Activated CD8-positive, alpha-beta T cell treated with anti-CD3 and anti-CD28 coated beads, Interleukin-2, amount 10 ng/mL, durations not matched to agents 7 days and 5 days (primary cell): ENCODE measurements around the gene CISD1. TPM values are rescaled to one million over a fixed set of nuclear protein-coding genes. Genes with fewer than 3 reads are reported as not detected.

Source experiments
- ATAC-seq: fragments of 150-1000 bp; cut with Tn5 transposase; one replicate; pipeline ENCODE4 v1.10.0; 2021; ENCODE audit warnings: moderate library complexity
- CTCF ChIA-PET: fragments of 350-600 bp; sonication (Branson Sonifier 250); formaldehyde crosslinking; loops from one replicate; lab custom pipeline; 2021; ENCODE audit warnings: antibody characterized with exemption; lab: Charles Lee
- POLR2A ChIA-PET: fragments of 350-600 bp; sonication (Branson Sonifier 250); formaldehyde crosslinking; loops from one replicate; lab custom pipeline; 2021; ENCODE audit warnings: antibody characterized with exemption; lab: Charles Lee
- DNase-seq: peaks from one replicate; pipeline ENCODE4 v3.0.0-alpha.2; 2020
- H3K27ac Mint-ChIP-seq: one replicate; pipeline ENCODE4 v1.8.0; 2021; ENCODE audit warnings: mild to moderate bottlenecking, mixed read lengths
- H3K27me3 Mint-ChIP-seq: one replicate; pipeline ENCODE4 v1.8.0; 2021; ENCODE audit warnings: low read depth, mixed read lengths
- H3K36me3 Mint-ChIP-seq: one replicate; pipeline ENCODE4 v1.8.0; 2021; ENCODE audit warnings: low read depth, mixed read lengths
- H3K4me1 Mint-ChIP-seq: one replicate; pipeline ENCODE4 v1.8.0; 2021; ENCODE audit warnings: low read depth, mixed read lengths
- H3K4me3 Mint-ChIP-seq: one replicate; pipeline ENCODE4 v1.8.0; 2021; ENCODE audit warnings: mild to moderate bottlenecking, mixed read lengths
- H3K9me3 Mint-ChIP-seq: one replicate; pipeline ENCODE4 v1.8.0; 2022; ENCODE audit warnings: mixed read lengths; ENCODE audit not compliant: insufficient read depth
- total RNA-seq, 2 experiments: library from RNA; stranded (reverse); gene quantifications; one replicate each; pipeline ENCODE4 v1.2.3, GENCODE V29; 2021

CISD1 gene
- total RNA-seq, 2 experiments from 2014 or later = 40.3 to 40.9 TPM

GRCh38 chr10:58282615-58283014 is 13.7 kb downstream of the CISD1 start:
- CTCF ChIA-PET = interaction anchor here (0.8 to 2.3 kb wide), 5 partner anchors 9 to 105 kb away, joined by 3 to 11 read pairs (median 3); partner anchors contain the start of gene CISD1
- Mint-ChIP-seq H3K9me3 (no peaks in the 10 kb centered on the region), H3K4me3 (peak overlapping the region; percentile 53), H3K27me3 (no peaks in the 10 kb centered on the region), H3K36me3 (peaks cover 40% of the 10 kb centered on the region), H3K4me1 (peaks cover 32% of the 10 kb centered on the region), H3K27ac (peak overlapping the region; percentile 84)
- peak; percentile 37 for DNase-seq
- ATAC-seq = peak; percentile 96
- POLR2A ChIA-PET = interaction anchor here (1.3 kb wide), 1 partner anchor 14 kb away, joined by 8 read pairs; the partner anchor contains the start of gene CISD1

GRCh38 chr10:58291538-58292174 is 22.7 kb downstream of the CISD1 start:
- ATAC-seq (peak; percentile 61), DNase-seq (peak; percentile 53)
- Mint-ChIP-seq H3K27ac (no peak overlapping the region), H3K27me3 (no peaks in the 10 kb centered on the region), H3K36me3 (peaks cover 8% of the 10 kb centered on the region), H3K9me3 (no peaks in the 10 kb centered on the region), H3K4me1 (no peaks in the 10 kb centered on the region), H3K4me3 (no peak overlapping the region)
- ChIA-PET POLR2A (no interaction called here), CTCF (interaction anchor here (0.7 to 7.4 kb wide), 23 partner anchors 9 to 139 kb away, joined by 3 to 137 read pairs (median 5); partner anchors contain the start of genes CISD1 and TFAM)

GRCh38 chr10:58293989-58294388 is 25.0 kb downstream of the CISD1 start:
- Mint-ChIP-seq H3K9me3 (no peaks in the 10 kb centered on the region), H3K4me3 (no peak overlapping the region), H3K27me3 (no peaks in the 10 kb centered on the region), H3K4me1 (no peaks in the 10 kb centered on the region), H3K36me3 (peaks cover 8% of the 10 kb centered on the region), H3K27ac (no peak overlapping the region)
- ATAC-seq = no peak
- CTCF ChIA-PET = interaction anchor here (7.4 kb wide), 1 partner anchor 116 kb away, joined by 137 read pairs; no protein-coding TSS in a partner anchor
- POLR2A ChIA-PET = interaction anchor here (0.7 kb wide), 1 partner anchor 37 kb away, joined by 3 read pairs; no protein-coding TSS in a partner anchor
- no peak for DNase-seq

GRCh38 chr10:58299580-58299979 is 30.6 kb downstream of the CISD1 start:
- Mint-ChIP-seq H3K36me3 (no peaks in the 10 kb centered on the region), H3K4me3 (no peak overlapping the region), H3K27me3 (peaks cover 12% of the 10 kb centered on the region), H3K4me1 (no peaks in the 10 kb centered on the region), H3K27ac (no peak overlapping the region), H3K9me3 (no peaks in the 10 kb centered on the region)
- ChIA-PET CTCF (interaction anchor here (0.5 to 4.2 kb wide), 25 partner anchors 9 to 231 kb away, joined by 3 to 41 read pairs (median 4); partner anchors contain the start of genes BICC1, CISD1 and TFAM), POLR2A (no interaction called here)
- ATAC-seq (peak; percentile 68), DNase-seq (peak; percentile 65)

GRCh38 chr10:58300676-58301075 is 31.7 kb downstream of the CISD1 start:
- Mint-ChIP-seq H3K4me1 (no peaks in the 10 kb centered on the region), H3K27me3 (peaks cover 12% of the 10 kb centered on the region), H3K9me3 (no peaks in the 10 kb centered on the region), H3K36me3 (no peaks in the 10 kb centered on the region), H3K4me3 (no peak overlapping the region), H3K27ac (no peak overlapping the region)
- no peak for DNase-seq
- ATAC-seq = no peak
- POLR2A ChIA-PET = no interaction called here
- CTCF ChIA-PET = interaction anchor here (1.1 to 4.2 kb wide), 10 partner anchors 10 to 230 kb away, joined by 3 to 41 read pairs (median 6); partner anchors contain the start of genes CISD1 and TFAM

GRCh38 chr10:58302254-58302653 is 33.3 kb downstream of the CISD1 start:
- CTCF ChIA-PET = interaction anchor here (0.7 to 4.2 kb wide), 3 partner anchors 12 to 124 kb away, joined by 3 to 35 read pairs (median 4); partner anchors contain the start of gene TFAM
- POLR2A ChIA-PET = no interaction called here

GRCh38 chr10:58304099-58304633 is 35.2 kb downstream of the CISD1 start:
- H3K4me3 Mint-ChIP-seq = no peak overlapping the region
- POLR2A ChIA-PET = no interaction called here
- CTCF ChIA-PET = interaction anchor here (1.2 to 1.8 kb wide), 3 partner anchors 11 to 81 kb away, joined by 3 to 7 read pairs (median 5); partner anchors contain the start of gene TFAM
- H3K27ac Mint-ChIP-seq = no peak overlapping the region
- ATAC-seq = no peak
- H3K4me1 Mint-ChIP-seq = no peaks in the 10 kb centered on the region
- H3K9me3 Mint-ChIP-seq = no peaks in the 10 kb centered on the region
- peaks cover 25% of the 10 kb centered on the region for H3K27me3 Mint-ChIP-seq
- H3K36me3 Mint-ChIP-seq = no peaks in the 10 kb centered on the region
- no peak for DNase-seq

More at GRCh38 chr10:58302254-58302653, 33.3 kb downstream of the CISD1 start:
- Mint-ChIP-seq H3K27ac (no peak overlapping the region), H3K36me3 (no peaks in the 10 kb centered on the region), H3K4me1 (no peaks in the 10 kb centered on the region), H3K27me3 (peaks cover 21% of the 10 kb centered on the region), H3K4me3 (no peak overlapping the region), H3K9me3 (no peaks in the 10 kb centered on the region)
- ATAC-seq (no peak), DNase-seq (no peak)

GRCh38 chr10:58305821-58306220 is 36.9 kb downstream of the CISD1 start:
- ChIA-PET CTCF (interaction anchor here (1.3 kb wide), 1 partner anchor 10 kb away, joined by 3 read pairs; no protein-coding TSS in a partner anchor), POLR2A (no interaction called here)
- H3K9me3 Mint-ChIP-seq = no peaks in the 10 kb centered on the region
- H3K27me3 Mint-ChIP-seq = peaks cover 30% of the 10 kb centered on the region
- DNase-seq (no peak), ATAC-seq (no peak)
- H3K27ac Mint-ChIP-seq = no peak overlapping the region
- H3K4me3 Mint-ChIP-seq = no peak overlapping the region
- no peaks in the 10 kb centered on the region for H3K36me3 Mint-ChIP-seq
- H3K4me1 Mint-ChIP-seq = no peaks in the 10 kb centered on the region

GRCh38 chr10:58307676-58308075 is 38.7 kb downstream of the CISD1 start:
- CTCF ChIA-PET = interaction anchor here (1.6 kb wide), 1 partner anchor 8 kb away, joined by 4 read pairs; no protein-coding TSS in a partner anchor
- DNase-seq (no peak), ATAC-seq (no peak)
- no peaks in the 10 kb centered on the region for H3K9me3 Mint-ChIP-seq
- no peaks in the 10 kb centered on the region for H3K36me3 Mint-ChIP-seq
- no peaks in the 10 kb centered on the region for H3K4me1 Mint-ChIP-seq
- H3K27ac Mint-ChIP-seq = no peak overlapping the region
- no peak overlapping the region for H3K4me3 Mint-ChIP-seq
- POLR2A ChIA-PET = interaction anchor here (0.8 kb wide), 1 partner anchor 18 kb away, joined by 7 read pairs; no protein-coding TSS in a partner anchor
- peaks cover 27% of the 10 kb centered on the region for H3K27me3 Mint-ChIP-seq

- Mint-ChIP-seq H3K36me3 (no peaks in the 10 kb centered on the region), H3K27ac (no peak overlapping the region), H3K4me1 (no peaks in the 10 kb centered on the region), H3K4me3 (no peak overlapping the region), H3K27me3 (peaks cover 24% of the 10 kb centered on the region), H3K9me3 (no peaks in the 10 kb centered on the region)
- DNase-seq (no peak), ATAC-seq (no peak)
- ChIA-PET CTCF (interaction anchor here (1.1 to 1.3 kb wide), 2 partner anchors 11 to 133 kb away, joined by 3 to 4 read pairs; no protein-coding TSS in a partner anchor), POLR2A (no interaction called here)
These were observed 42.1 kb downstream of the CISD1 start for GRCh38 chr10:58311026-58311425.

- ChIA-PET CTCF (interaction anchor here (1.2 to 3.3 kb wide), 2 partner anchors 18 to 140 kb away, joined by 3 to 13 read pairs; no protein-coding TSS in a partner anchor), POLR2A (no interaction called here)
- DNase-seq (no peak), ATAC-seq (no peak)
- H3K4me3 Mint-ChIP-seq = no peak overlapping the region
- peaks cover 12% of the 10 kb centered on the region for H3K27me3 Mint-ChIP-seq
- H3K9me3 Mint-ChIP-seq = no peaks in the 10 kb centered on the region
- H3K27ac Mint-ChIP-seq = no peak overlapping the region
- no peaks in the 10 kb centered on the region for H3K4me1 Mint-ChIP-seq
- no peaks in the 10 kb centered on the region for H3K36me3 Mint-ChIP-seq
These were observed 47.9 kb downstream of the CISD1 start for GRCh38 chr10:58316874-58317273.
